Measurements from ENCODE around the gene SLC9A8.

Gene SLC9A8

DNA sequence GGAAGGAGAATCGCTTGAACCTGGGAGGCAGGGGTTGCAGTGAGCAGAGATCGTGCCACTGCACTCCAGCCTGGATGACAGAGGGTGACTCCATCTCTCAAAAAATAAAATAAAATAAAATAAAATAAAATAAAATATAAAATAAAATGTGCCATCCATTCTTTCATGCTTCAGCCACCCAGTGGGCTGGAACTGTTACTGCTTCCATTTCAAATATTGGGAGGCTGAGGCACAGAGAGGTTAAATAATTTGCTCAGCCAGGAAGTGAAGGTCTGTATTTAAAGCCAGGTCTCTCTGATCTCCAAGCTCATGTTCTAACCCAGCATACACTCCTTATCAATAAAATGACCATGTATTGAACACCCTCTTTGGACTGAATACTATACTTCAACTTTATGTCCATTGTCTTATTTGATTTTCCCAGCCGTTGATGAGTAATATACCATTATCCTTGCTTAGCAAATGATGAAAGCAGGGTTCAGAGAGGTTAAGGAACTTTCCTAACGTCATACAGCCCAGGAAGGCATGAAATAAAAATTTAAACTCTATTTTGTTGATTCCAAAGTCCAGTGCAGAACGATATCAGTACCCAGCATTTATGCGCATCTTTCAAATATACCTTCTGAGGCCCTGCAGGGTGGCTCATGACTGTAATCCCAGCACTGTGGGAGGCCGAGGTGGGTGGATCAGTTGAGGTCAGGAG is 25.8 kb upstream of the SLC9A8 start:
- DNase-seq = no peak

GRCh38 chr20:49787371-49788357 is 25.0 kb upstream of the SLC9A8 start:
- DNase-seq = no peak

- no peak for DNase-seq
Observed at GRCh38 chr20:49790077-49790798, 22.4 kb upstream of the SLC9A8 start.

DNA sequence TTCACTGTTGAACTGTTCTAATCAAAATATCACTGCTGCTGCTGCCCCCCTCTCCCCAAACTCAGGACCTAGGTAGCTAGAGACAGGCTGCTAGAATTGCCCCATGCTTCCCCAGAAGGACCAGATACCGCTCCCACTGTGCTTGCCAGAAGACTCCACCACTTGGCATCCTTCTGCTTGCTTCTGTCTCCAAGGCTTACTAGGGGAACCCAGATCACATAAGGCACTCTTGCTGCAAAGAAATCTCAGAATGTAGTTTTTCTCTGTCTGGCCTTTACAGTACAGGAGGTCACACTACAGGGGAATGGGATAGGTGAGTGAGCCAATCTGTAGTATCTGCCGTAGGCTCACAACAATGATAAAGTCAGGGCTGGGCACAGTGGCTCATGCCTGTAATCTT is 21.5 kb upstream of the SLC9A8 start:
- no peak for DNase-seq

DNA sequence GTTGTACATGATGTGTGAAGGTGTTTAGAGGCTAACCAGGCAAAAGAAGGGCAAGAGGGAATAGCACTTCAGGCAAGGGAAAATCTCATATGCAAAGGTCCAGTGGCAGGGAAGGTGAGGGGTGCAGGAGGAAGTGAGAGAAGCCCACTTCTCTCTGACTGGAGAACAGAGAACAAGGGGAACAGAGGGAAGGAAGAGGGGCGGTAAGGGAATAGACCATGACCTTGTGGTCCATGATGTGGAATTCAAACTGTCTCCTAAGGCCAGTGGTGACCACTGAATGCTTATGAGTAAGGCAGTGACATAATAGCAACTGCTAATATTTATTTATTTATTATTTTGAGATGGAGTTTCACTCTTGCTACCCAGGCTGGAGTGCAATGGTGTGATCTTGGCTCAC is 20.6 kb upstream of the SLC9A8 start:
- DNase-seq = no peak

DNA sequence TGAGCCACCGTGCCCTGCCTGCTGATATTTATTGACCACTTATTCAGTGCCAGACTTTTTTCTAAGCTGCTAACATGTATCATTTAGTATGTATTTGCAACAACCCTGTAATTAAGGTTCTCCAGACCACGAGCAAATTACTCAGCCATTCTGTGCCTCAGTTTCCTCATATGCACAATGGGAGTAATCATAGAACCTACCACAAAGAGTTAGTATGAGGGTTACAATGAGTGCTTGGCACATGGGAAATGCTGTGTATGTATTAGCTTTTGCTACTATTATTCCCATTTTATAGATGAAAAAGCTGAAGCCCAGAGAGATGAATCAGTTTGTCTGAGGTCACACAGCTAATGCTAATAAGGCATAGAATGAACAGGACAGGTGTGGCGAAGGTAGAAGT is 20.0 kb upstream of the SLC9A8 start:
- DNase-seq = no peak

- DNase-seq = no peak
Observed at GRCh38 chr20:49794336-49795134, 18.1 kb upstream of the SLC9A8 start.

DNA sequence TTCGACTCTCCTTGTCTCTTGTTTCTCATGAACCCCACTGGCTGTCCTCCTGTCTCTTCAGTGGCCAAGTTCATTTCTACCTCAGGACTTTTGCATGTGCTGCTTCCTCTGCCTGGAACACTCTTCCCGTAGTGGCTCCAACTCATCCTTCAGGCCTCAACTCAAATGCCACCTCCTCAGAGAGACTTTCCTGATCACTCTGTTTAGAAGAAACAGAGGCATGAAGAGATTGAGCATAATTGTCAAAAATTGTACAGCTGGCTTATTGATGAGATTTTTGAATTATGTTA is 17.5 kb upstream of the SLC9A8 start:
- DNase-seq = no peak

DNA sequence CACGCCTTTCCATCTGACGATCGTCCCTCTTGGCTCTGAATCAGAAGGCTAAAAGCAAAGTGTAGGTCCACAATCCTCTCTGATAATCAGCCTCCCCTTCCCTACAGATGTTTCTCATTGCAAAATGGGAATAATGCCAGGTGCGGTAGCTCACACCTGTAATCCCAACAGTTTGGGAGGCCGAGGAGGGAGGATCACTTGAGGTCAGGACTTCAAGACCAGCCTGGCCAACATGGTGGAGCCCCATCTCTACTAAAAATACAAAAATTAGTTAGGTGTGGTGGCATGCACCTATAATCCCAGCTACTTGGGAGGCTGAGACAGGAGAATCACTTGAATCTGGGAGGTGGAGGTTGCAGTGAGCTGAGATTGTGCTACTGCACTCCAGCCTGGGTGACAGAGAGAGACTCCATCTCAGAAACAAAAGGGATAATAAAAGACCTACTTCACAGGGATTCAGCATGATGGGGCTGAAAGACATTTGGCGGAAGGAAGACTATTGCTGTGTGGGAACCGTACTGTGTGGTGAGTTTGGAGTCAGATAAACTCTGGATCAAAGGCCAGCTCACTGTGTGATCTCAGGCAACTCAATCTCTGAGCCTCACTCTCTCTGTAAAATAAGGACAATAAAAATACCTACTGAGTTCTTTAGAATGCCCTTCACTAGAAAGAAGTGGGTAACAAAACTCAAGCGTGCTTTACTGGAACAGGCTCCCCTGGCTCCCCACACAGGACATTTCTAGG is 15.9 kb upstream of the SLC9A8 start:
- no peak for DNase-seq

GRCh38 chr20:49797344-49797615 is 15.3 kb upstream of the SLC9A8 start:
- no peak for DNase-seq

DNA sequence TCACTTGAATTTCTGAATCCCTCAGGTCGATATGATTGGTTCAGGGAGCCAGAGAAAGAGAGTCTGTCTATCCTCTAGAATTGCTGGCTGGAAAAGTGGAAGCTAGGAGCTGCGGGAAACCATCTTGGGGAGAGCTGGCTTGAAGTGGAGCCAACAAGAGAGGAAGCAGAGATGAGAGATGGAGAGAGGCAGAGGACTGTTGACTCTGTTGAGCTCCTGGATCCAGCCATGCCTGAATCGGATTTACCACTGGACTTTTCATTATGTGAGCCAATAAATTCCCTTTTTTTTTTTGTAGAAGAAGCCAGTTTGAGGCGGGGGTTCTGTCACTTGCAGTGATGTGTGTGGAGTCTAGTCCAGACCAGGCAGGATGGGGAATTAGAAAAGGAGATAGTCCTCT is 13.9 kb upstream of the SLC9A8 start:
- no peak for DNase-seq

DNA sequence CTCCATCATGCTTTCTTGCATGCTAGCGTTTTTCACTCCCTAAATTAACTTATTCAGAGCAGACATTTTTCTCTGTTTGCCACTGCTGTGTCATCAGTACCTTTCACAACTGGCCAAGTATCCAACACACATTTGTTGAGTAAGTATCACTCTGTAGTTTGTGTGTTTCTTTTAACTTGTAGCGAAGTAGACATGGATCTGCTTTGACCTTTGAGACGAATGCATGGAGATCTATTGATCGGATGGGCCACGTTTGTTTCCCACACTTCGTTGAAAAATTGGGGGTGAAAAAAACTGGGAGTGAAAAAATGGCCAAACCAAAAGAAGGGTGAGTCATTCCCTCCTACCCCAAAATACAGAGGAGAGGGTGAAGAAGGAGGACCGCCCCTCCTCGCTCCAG is 12.9 kb upstream of the SLC9A8 start:
- DNase-seq = no peak

- DNase-seq = no peak
Observed at GRCh38 chr20:49803418-49803817, 9.2 kb upstream of the SLC9A8 start.

GRCh38 chr20:49804364-49804763 is 8.3 kb upstream of the SLC9A8 start:
- no peak for DNase-seq

DNA sequence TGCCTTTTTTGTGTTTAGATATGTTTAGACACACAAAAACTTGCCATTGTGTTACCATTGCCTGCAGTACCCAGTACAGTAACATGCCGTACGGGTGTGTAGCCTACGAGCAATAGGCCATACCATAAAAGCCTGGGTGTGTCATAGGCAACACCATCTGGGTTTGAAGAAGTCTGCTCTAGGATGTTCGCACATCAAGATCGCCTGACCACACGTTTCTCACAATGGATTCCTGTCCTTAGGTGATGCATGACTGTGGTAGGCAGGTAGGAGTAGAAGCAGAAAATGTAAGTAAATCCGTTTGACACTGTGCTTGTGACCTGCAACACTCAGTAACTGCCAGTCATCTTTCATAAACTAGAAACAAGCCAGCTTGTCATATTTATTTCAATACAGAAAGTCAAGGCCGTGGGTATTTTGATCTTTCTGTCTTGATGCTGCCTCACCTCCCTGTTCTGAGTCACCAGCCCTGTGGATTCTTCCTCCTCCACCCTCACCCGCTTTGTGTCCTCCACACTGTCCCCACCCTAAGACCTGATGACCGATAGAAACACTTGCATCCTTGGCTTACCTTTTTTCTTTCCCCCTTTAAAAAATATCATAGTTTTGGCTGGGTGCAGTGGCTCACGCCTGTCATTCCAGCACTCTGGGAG is 7.3 kb upstream of the SLC9A8 start:
- DNase-seq = peak; percentile 44

GRCh38 chr20:49808753-49809152 is 3.9 kb upstream of the SLC9A8 start:
- DNase-seq = no peak

- DNase-seq = no peak
Observed at GRCh38 chr20:49809803-49810359, 2.7 kb upstream of the SLC9A8 start.

GRCh38 chr20:49810491-49811190 is 2.0 kb upstream of the SLC9A8 start:
- no peak for DNase-seq

- DNase-seq = peak; percentile 31
Observed at GRCh38 chr20:49811825-49812506, 662 bp upstream of the SLC9A8 start.

- DNase-seq = no peak
Observed at GRCh38 chr20:49813305-49813974, 812 bp downstream of the SLC9A8 start.
